ENCODE data around the gene DMD. TPM values are rescaled to one million over a fixed set of nuclear protein-coding genes. Genes with fewer than 3 reads are reported as not detected.

DMD gene
- total RNA-seq, 1 donor from 2014 or later, result 5.0 TPM

- H3K36me3 Mint-ChIP-seq (ENCODE audit: low read depth), result no peaks in the 10 kb centered on the region
- H3K27ac Mint-ChIP-seq, result no peak overlapping the region
- H3K4me3 Mint-ChIP-seq, result no peak overlapping the region
- intact Hi-C loops (cut with micrococcal nuclease), result no loop called here
- no peaks in the 10 kb centered on the region for H3K27me3 Mint-ChIP-seq
- H3K4me1 Mint-ChIP-seq, result no peaks in the 10 kb centered on the region
- no peak for DNase-seq
- H3K9me3 Mint-ChIP-seq, result no peaks in the 10 kb centered on the region
Observed at GRCh38 chrX:31747411-31747810, 1463.9 kb downstream of the DMD start.

GRCh38 chrX:31743004-31743403 lies 1468.3 kb downstream of the DMD start:
- no peaks in the 10 kb centered on the region for H3K27me3 Mint-ChIP-seq
- no peaks in the 10 kb centered on the region for H3K9me3 Mint-ChIP-seq
- H3K4me1 Mint-ChIP-seq, result no peaks in the 10 kb centered on the region
- DNase-seq, result no peak
- intact Hi-C loops (cut with micrococcal nuclease), result no loop called here
- no peaks in the 10 kb centered on the region for H3K36me3 Mint-ChIP-seq (ENCODE audit: low read depth)
- no peak overlapping the region for H3K4me3 Mint-ChIP-seq
- H3K27ac Mint-ChIP-seq, result no peak overlapping the region

GRCh38 chrX:31717474-31717873 lies 1493.9 kb downstream of the DMD start:
- H3K36me3 Mint-ChIP-seq (ENCODE audit: low read depth), result no peaks in the 10 kb centered on the region
- no peaks in the 10 kb centered on the region for H3K9me3 Mint-ChIP-seq
- no peaks in the 10 kb centered on the region for H3K4me1 Mint-ChIP-seq
- no peaks in the 10 kb centered on the region for H3K27me3 Mint-ChIP-seq
- DNase-seq, result no peak
- H3K4me3 Mint-ChIP-seq, result no peak overlapping the region
- H3K27ac Mint-ChIP-seq, result no peak overlapping the region
- intact Hi-C loops (cut with micrococcal nuclease), result no loop called here

GRCh38 chrX:31715675-31716074 lies 1495.7 kb downstream of the DMD start:
- Mint-ChIP-seq H3K9me3 (no peaks in the 10 kb centered on the region), H3K36me3 (ENCODE audit: low read depth) (no peaks in the 10 kb centered on the region), H3K4me3 (no peak overlapping the region), H3K4me1 (no peaks in the 10 kb centered on the region), H3K27ac (no peak overlapping the region), H3K27me3 (no peaks in the 10 kb centered on the region)
- intact Hi-C loops (cut with micrococcal nuclease), result no loop called here
- no peak for DNase-seq

GRCh38 chrX:31714797-31715196 lies 1496.6 kb downstream of the DMD start:
- Mint-ChIP-seq H3K9me3 (no peaks in the 10 kb centered on the region), H3K36me3 (ENCODE audit: low read depth) (no peaks in the 10 kb centered on the region), H3K4me3 (no peak overlapping the region), H3K4me1 (no peaks in the 10 kb centered on the region), H3K27me3 (no peaks in the 10 kb centered on the region), H3K27ac (no peak overlapping the region)
- no peak for DNase-seq
- intact Hi-C loops (cut with micrococcal nuclease), result no loop called here

GRCh38 chrX:31713120-31713519 lies 1498.2 kb downstream of the DMD start:
- no peaks in the 10 kb centered on the region for H3K4me1 Mint-ChIP-seq
- DNase-seq, result no peak
- H3K27ac Mint-ChIP-seq, result no peak overlapping the region
- intact Hi-C loops (cut with micrococcal nuclease), result no loop called here
- H3K27me3 Mint-ChIP-seq, result no peaks in the 10 kb centered on the region
- H3K36me3 Mint-ChIP-seq (ENCODE audit: low read depth), result no peaks in the 10 kb centered on the region
- no peaks in the 10 kb centered on the region for H3K9me3 Mint-ChIP-seq
- no peak overlapping the region for H3K4me3 Mint-ChIP-seq

- H3K4me1 Mint-ChIP-seq, result no peaks in the 10 kb centered on the region
- H3K27ac Mint-ChIP-seq, result no peak overlapping the region
- no peaks in the 10 kb centered on the region for H3K9me3 Mint-ChIP-seq
- no peak overlapping the region for H3K4me3 Mint-ChIP-seq
- DNase-seq, result no peak
- H3K27me3 Mint-ChIP-seq, result no peaks in the 10 kb centered on the region
- intact Hi-C loops (cut with micrococcal nuclease), result no loop called here
- H3K36me3 Mint-ChIP-seq (ENCODE audit: low read depth), result no peaks in the 10 kb centered on the region
Observed at GRCh38 chrX:31711166-31711565, 1500.2 kb downstream of the DMD start.

GRCh38 chrX:31708116-31708515 lies 1503.2 kb downstream of the DMD start:
- no peak overlapping the region for H3K4me3 Mint-ChIP-seq
- H3K4me1 Mint-ChIP-seq, result no peaks in the 10 kb centered on the region
- no peaks in the 10 kb centered on the region for H3K36me3 Mint-ChIP-seq (ENCODE audit: low read depth)
- H3K9me3 Mint-ChIP-seq, result no peaks in the 10 kb centered on the region
- intact Hi-C loops (cut with micrococcal nuclease), result no loop called here
- DNase-seq, result no peak
- no peaks in the 10 kb centered on the region for H3K27me3 Mint-ChIP-seq
- no peak overlapping the region for H3K27ac Mint-ChIP-seq

GRCh38 chrX:31706466-31706865 lies 1504.9 kb downstream of the DMD start:
- Mint-ChIP-seq H3K9me3 (no peaks in the 10 kb centered on the region), H3K27ac (no peak overlapping the region), H3K27me3 (no peaks in the 10 kb centered on the region), H3K4me3 (no peak overlapping the region), H3K4me1 (no peaks in the 10 kb centered on the region), H3K36me3 (ENCODE audit: low read depth) (no peaks in the 10 kb centered on the region)
- DNase-seq, result no peak
- intact Hi-C loops (cut with micrococcal nuclease), result no loop called here

GRCh38 chrX:31705816-31706215 lies 1505.5 kb downstream of the DMD start:
- Mint-ChIP-seq H3K27ac (no peak overlapping the region), H3K9me3 (no peaks in the 10 kb centered on the region), H3K27me3 (no peaks in the 10 kb centered on the region), H3K36me3 (ENCODE audit: low read depth) (no peaks in the 10 kb centered on the region), H3K4me3 (no peak overlapping the region), H3K4me1 (no peaks in the 10 kb centered on the region)
- intact Hi-C loops (cut with micrococcal nuclease), result no loop called here
- no peak for DNase-seq

GRCh38 chrX:31704938-31705337 lies 1506.4 kb downstream of the DMD start:
- H3K9me3 Mint-ChIP-seq, result no peaks in the 10 kb centered on the region
- no peak overlapping the region for H3K27ac Mint-ChIP-seq
- intact Hi-C loops (cut with micrococcal nuclease), result no loop called here
- H3K36me3 Mint-ChIP-seq (ENCODE audit: low read depth), result no peaks in the 10 kb centered on the region
- no peak for DNase-seq
- no peaks in the 10 kb centered on the region for H3K27me3 Mint-ChIP-seq
- no peak overlapping the region for H3K4me3 Mint-ChIP-seq
- H3K4me1 Mint-ChIP-seq, result no peaks in the 10 kb centered on the region

- Mint-ChIP-seq H3K36me3 (ENCODE audit: low read depth) (no peaks in the 10 kb centered on the region), H3K4me1 (no peaks in the 10 kb centered on the region), H3K27ac (no peak overlapping the region), H3K9me3 (no peaks in the 10 kb centered on the region), H3K4me3 (no peak overlapping the region), H3K27me3 (no peaks in the 10 kb centered on the region)
- DNase-seq, result no peak
- intact Hi-C loops (cut with micrococcal nuclease), result no loop called here
Observed at GRCh38 chrX:31702222-31702621, 1509.1 kb downstream of the DMD start.

- DNase-seq, result no peak
- intact Hi-C loops (cut with micrococcal nuclease), result no loop called here
- no peaks in the 10 kb centered on the region for H3K4me1 Mint-ChIP-seq
- H3K27me3 Mint-ChIP-seq, result no peaks in the 10 kb centered on the region
- no peaks in the 10 kb centered on the region for H3K36me3 Mint-ChIP-seq (ENCODE audit: low read depth)
- H3K4me3 Mint-ChIP-seq, result no peak overlapping the region
- no peaks in the 10 kb centered on the region for H3K9me3 Mint-ChIP-seq
- H3K27ac Mint-ChIP-seq, result no peak overlapping the region
Observed at GRCh38 chrX:31697294-31697916, 1513.9 kb downstream of the DMD start.

GRCh38 chrX:31679861-31680260 lies 1531.5 kb downstream of the DMD start:
- Mint-ChIP-seq H3K27me3 (no peaks in the 10 kb centered on the region), H3K36me3 (ENCODE audit: low read depth) (no peaks in the 10 kb centered on the region), H3K4me3 (no peak overlapping the region), H3K27ac (no peak overlapping the region), H3K9me3 (no peaks in the 10 kb centered on the region), H3K4me1 (no peaks in the 10 kb centered on the region)
- DNase-seq, result no peak
- intact Hi-C loops (cut with micrococcal nuclease), result no loop called here

GRCh38 chrX:31670245-31670644 lies 1541.1 kb downstream of the DMD start:
- DNase-seq, result no peak
- H3K27ac Mint-ChIP-seq, result no peak overlapping the region
- intact Hi-C loops (cut with micrococcal nuclease), result no loop called here
- no peaks in the 10 kb centered on the region for H3K9me3 Mint-ChIP-seq
- H3K36me3 Mint-ChIP-seq (ENCODE audit: low read depth), result no peaks in the 10 kb centered on the region
- no peaks in the 10 kb centered on the region for H3K4me1 Mint-ChIP-seq
- H3K27me3 Mint-ChIP-seq, result no peaks in the 10 kb centered on the region
- H3K4me3 Mint-ChIP-seq, result no peak overlapping the region
